ENCODE measurements around the gene PEX10. TPM values are rescaled to one million over a fixed set of nuclear protein-coding genes. Genes with fewer than 3 reads are reported as not detected.

The PEX10 gene
- polyA plus RNA-seq, 1 donor from 2014 or later: 30.1 TPM

DNA sequence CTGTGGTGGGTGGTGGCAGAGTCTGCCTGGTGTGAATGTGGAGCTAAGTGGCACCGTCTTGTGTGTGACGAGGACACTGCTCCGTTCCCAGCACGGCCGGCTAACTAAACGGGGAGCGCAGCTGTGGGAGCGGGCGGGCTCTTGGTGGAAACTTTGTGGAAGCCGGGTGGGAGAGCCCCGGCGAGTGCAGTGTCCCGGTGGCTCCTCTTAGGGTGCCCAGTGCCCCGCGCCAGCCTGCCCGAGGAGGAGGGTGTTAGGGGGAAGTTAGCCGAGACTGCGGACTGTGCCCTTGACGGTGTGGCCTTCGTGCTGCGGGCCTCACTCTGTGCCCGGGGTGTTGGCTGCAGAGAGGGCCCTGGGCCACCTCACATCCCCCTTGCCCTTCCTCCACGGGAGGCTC lies 9.9 kb downstream of the PEX10 start:
- Histone ChIP-seq H3K4me2 (ENCODE audit: low read length) (no peak overlapping the region), H3K36me3 (ENCODE audit: insufficient read depth, low read length) (no peaks in the 10 kb centered on the region), H3K79me2 (replicated peaks; ENCODE audit: insufficient read depth, low read length) (no peaks in the 10 kb centered on the region), H3F3A (ENCODE audit: insufficient read depth, low read length, poor library complexity, severe bottlenecking) (no peaks in the 10 kb centered on the region), H4K20me1 (ENCODE audit: insufficient read depth) (no peaks in the 10 kb centered on the region), H3K9me2 (ENCODE audit: insufficient read depth, low read length) (no peaks in the 10 kb centered on the region), H2AFZ (ENCODE audit: low read depth, low read length) (no peak overlapping the region), H3K9ac (ENCODE audit: low read length) (no peak overlapping the region), H3K27me3 (ENCODE audit: insufficient read depth, low read depth, low read length) (no peaks in the 10 kb centered on the region), H3K9me3 (ENCODE audit: low read length) (no peaks in the 10 kb centered on the region), H3K27ac (ENCODE audit: low read length) (no peak overlapping the region), H3K4me3 (ENCODE audit: low read length) (no peak overlapping the region)
- TF ChIP-seq EP300 (conservative IDR thresholded peaks at IDR 0.05; ENCODE audit: poor library complexity, severe bottlenecking): no peak
- no peak for TF ChIP-seq RAD21 (conservative IDR thresholded peaks at IDR 0.05)
- TF ChIP-seq SMC3 (conservative IDR thresholded peaks at IDR 0.05; ENCODE audit: poor library complexity): no peak
- TF ChIP-seq MXI1 (conservative IDR thresholded peaks at IDR 0.05; ENCODE audit: poor library complexity, severe bottlenecking): no peak

GRCh38 chr1:2400950-2401649 lies 11.3 kb downstream of the PEX10 start:
- H3K4me2 ChIP-seq (ENCODE audit: low read length): no peak overlapping the region
- H3K27ac ChIP-seq (ENCODE audit: low read length): no peak overlapping the region
- no peaks in the 10 kb centered on the region for H3F3A ChIP-seq (ENCODE audit: insufficient read depth, low read length, poor library complexity, severe bottlenecking)
- TF ChIP-seq, protein P1, sequence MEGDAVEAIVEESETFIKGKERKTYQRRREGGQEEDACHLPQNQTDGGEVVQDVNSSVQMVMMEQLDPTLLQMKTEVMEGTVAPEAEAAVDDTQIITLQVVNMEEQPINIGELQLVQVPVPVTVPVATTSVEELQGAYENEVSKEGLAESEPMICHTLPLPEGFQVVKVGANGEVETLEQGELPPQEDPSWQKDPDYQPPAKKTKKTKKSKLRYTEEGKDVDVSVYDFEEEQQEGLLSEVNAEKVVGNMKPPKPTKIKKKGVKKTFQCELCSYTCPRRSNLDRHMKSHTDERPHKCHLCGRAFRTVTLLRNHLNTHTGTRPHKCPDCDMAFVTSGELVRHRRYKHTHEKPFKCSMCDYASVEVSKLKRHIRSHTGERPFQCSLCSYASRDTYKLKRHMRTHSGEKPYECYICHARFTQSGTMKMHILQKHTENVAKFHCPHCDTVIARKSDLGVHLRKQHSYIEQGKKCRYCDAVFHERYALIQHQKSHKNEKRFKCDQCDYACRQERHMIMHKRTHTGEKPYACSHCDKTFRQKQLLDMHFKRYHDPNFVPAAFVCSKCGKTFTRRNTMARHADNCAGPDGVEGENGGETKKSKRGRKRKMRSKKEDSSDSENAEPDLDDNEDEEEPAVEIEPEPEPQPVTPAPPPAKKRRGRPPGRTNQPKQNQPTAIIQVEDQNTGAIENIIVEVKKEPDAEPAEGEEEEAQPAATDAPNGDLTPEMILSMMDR (IDR thresholded peaks at IDR 0.05; ENCODE audit: poor library complexity, severe bottlenecking): no peak
- TF ChIP-seq EZH2 (IDR thresholded peaks at IDR 0.05; ENCODE audit: borderline replicate concordance, insufficient read depth, low read length, poor library complexity, severe bottlenecking) (no peak), RAD21 (conservative IDR thresholded peaks at IDR 0.05) (no peak), SMC3 (conservative IDR thresholded peaks at IDR 0.05; ENCODE audit: poor library complexity) (no peak), POLR2AphosphoS5 (IDR thresholded peaks at IDR 0.05) (no peak), MXI1 (conservative IDR thresholded peaks at IDR 0.05; ENCODE audit: poor library complexity, severe bottlenecking) (no peak), EP300 (conservative IDR thresholded peaks at IDR 0.05; ENCODE audit: poor library complexity, severe bottlenecking) (no peak), TAF1 (IDR thresholded peaks at IDR 0.05; ENCODE audit: low read depth) (no peak)
- TF ChIP-seq, protein P2, sequence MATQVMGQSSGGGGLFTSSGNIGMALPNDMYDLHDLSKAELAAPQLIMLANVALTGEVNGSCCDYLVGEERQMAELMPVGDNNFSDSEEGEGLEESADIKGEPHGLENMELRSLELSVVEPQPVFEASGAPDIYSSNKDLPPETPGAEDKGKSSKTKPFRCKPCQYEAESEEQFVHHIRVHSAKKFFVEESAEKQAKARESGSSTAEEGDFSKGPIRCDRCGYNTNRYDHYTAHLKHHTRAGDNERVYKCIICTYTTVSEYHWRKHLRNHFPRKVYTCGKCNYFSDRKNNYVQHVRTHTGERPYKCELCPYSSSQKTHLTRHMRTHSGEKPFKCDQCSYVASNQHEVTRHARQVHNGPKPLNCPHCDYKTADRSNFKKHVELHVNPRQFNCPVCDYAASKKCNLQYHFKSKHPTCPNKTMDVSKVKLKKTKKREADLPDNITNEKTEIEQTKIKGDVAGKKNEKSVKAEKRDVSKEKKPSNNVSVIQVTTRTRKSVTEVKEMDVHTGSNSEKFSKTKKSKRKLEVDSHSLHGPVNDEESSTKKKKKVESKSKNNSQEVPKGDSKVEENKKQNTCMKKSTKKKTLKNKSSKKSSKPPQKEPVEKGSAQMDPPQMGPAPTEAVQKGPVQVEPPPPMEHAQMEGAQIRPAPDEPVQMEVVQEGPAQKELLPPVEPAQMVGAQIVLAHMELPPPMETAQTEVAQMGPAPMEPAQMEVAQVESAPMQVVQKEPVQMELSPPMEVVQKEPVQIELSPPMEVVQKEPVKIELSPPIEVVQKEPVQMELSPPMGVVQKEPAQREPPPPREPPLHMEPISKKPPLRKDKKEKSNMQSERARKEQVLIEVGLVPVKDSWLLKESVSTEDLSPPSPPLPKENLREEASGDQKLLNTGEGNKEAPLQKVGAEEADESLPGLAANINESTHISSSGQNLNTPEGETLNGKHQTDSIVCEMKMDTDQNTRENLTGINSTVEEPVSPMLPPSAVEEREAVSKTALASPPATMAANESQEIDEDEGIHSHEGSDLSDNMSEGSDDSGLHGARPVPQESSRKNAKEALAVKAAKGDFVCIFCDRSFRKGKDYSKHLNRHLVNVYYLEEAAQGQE (IDR thresholded peaks at IDR 0.05; ENCODE audit: borderline replicate concordance): no peak
- H3K27me3 ChIP-seq (ENCODE audit: insufficient read depth, low read depth, low read length): no peaks in the 10 kb centered on the region
- H4K20me1 ChIP-seq (ENCODE audit: insufficient read depth): no peaks in the 10 kb centered on the region
- H3K9me2 ChIP-seq (ENCODE audit: insufficient read depth, low read length): no peaks in the 10 kb centered on the region
- H3K9ac ChIP-seq (ENCODE audit: low read length): no peak overlapping the region
- H3K79me2 ChIP-seq (replicated peaks; ENCODE audit: insufficient read depth, low read length): no peaks in the 10 kb centered on the region
- no peaks in the 10 kb centered on the region for H3K9me3 ChIP-seq (ENCODE audit: low read length)
- H3K4me3 ChIP-seq (ENCODE audit: low read length): no peak overlapping the region
- no peaks in the 10 kb centered on the region for H3K36me3 ChIP-seq (ENCODE audit: insufficient read depth, low read length)
- no peak overlapping the region for H2AFZ ChIP-seq (ENCODE audit: low read depth, low read length)

Measured in neural cell (in vitro differentiated cells).